Right forelimb (tissue), 1 donor: ENCODE measurements around the gene ADD2.
A peak's percentile ranks its signal among the peaks of the same experiment; 100 is the strongest.
"Not testable (repeated sequence)": the region's sequence is repeated elsewhere in the genome, so short reads cannot be mapped to it uniquely, and the experiment has no call there.

Experiments used
- DNase-seq: peaks from one replicate; pipeline ENCODE4 v3.0.0-alpha.2; 2018

ADD2 gene

GRCh38 chr2:70670202-70670601 is 97.8 kb downstream of the ADD2 start:
- no peak for DNase-seq

DNA sequence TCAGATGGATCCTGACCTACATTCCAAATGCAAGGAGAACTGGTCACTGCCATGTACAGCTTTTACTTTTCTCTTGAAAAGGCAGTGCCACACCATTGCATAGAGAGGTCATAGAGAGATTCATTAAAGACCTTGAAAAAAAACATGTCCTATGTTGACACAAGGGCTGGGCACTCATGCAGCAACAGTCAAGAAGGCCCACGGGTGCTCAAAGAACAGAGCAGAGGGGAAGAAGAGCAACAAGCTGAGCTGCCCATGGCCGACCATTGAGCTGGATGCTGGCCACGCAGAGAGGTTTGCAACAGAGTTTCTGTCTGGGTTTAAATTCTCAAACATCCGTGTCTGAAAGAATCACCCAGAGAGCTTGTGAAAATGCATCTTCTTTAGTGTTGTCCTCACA is 99.1 kb downstream of the ADD2 start:
- DNase-seq: no peak

DNA sequence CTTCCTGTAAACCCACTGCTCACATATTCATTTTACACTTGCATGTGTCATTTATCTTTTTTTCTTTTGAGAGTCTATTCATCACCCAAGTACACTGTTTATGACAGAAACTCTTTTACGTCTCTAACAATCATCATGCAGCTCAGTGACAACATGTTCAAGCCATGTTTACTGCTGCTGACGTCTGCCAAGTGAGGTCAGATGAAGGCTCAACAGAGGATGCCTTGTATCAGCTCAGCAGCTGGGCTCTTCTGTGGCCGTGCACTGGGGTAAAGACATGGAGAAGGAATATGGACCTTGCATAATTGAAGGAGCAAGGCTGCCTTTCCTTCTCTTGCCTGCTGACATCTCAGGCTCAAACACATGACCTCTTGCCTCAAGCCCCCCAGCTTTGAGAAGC is 99.6 kb downstream of the ADD2 start:
- no peak for DNase-seq

GRCh38 chr2:70664525-70664924 is 103.5 kb downstream of the ADD2 start:
- no peak for DNase-seq

DNA sequence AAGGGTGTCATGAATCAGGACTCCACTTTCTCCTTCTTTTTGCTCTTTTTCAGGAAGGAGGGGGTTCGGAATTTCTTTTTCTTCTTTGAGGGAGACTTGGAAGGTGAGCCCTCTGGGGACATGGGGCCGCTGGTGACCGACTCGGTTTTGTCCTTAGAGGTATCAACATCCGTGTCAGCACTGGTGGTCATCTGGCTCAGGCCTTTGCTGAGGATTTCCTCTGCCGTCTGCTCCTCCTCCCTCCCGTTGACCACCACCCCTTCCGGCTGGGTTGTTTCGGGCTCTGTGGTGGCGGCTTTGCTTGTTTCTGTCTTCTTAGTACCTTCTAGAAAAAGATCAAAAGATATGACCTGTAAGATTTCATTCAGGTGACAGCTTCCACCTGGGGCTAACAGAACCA is 104.6 kb downstream of the ADD2 start:
- no peak for DNase-seq

DNA sequence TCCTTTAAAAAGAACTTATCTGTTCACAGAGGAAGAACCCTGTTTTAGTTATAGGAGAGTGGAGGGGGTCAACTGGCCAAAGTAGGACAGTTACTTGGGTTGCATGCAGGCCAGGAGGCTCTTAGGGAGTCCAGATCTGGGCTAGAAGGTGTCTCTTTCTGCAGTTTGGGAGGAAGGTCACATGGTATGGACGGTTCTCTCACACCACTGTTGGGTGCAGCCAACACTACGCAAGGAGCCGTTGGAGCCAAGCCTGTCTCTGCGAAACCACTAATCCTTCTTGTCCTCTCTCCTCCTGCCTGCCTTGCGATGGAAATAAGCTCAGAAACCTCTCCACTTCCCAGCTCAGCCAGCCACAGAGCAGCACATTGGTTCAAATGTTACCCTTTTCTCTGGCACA is 108.4 kb downstream of the ADD2 start:
- DNase-seq: no peak

GRCh38 chr2:70658476-70658875 is 109.5 kb downstream of the ADD2 start:
- DNase-seq: no peak

- DNase-seq: no peak
Observed at GRCh38 chr2:70657246-70657645, 110.8 kb downstream of the ADD2 start.

DNA sequence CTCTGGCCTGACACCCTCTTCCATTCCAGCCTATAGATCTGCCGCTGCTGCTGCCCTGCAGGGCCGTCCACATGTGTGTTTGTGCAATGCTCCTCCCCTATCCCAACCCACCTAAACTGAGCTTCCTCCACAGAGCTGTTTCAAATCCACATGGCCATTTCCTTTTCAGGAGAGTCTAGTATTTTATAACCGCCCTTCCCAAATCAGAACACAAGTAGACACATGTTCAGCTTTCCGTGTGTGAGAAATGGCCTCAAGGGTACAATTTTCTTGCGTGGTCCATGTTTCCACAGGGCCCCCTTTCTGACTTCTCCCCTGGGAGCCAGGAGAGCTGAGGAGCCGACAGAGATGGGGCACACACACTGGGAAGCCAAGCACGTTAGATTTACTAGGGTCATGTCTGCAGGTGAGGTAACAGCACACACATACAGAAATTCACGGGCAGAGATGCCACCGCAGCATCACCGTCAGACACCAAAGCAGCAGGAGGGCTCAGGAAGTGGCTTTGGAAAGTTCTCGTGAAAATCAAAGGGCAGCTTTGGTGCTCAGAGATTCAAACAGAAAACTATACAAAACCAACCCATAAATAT is 111.5 kb downstream of the ADD2 start:
- DNase-seq: no peak

- no peak for DNase-seq
Observed at GRCh38 chr2:70655786-70656185, 112.2 kb downstream of the ADD2 start.

- DNase-seq: not testable (repeated sequence)
Observed at GRCh38 chr2:70655211-70655610, 112.8 kb downstream of the ADD2 start.

- DNase-seq: no peak
Observed at GRCh38 chr2:70651727-70652126, 116.3 kb downstream of the ADD2 start.

GRCh38 chr2:70651014-70651413 is 117.0 kb downstream of the ADD2 start:
- DNase-seq: no peak

DNA sequence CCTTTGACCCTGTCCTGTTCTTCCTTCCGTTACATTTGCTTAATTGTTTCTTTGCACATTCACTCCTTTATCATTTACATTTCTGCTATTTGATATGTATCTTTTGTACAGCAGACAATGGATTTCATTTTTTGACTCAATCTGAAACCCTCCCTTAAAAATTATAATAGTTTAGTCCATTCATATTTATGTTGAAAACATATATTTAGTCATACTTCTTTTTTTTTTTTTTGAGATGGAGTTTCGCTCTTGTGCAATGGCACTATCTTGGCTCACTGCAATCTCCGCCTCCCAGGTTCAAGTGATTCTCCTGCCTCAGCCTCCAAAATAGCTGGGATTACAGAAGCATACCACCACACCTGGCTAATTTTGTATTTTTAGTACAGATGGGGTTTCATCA is 119.0 kb downstream of the ADD2 start:
- DNase-seq: no peak

DNA sequence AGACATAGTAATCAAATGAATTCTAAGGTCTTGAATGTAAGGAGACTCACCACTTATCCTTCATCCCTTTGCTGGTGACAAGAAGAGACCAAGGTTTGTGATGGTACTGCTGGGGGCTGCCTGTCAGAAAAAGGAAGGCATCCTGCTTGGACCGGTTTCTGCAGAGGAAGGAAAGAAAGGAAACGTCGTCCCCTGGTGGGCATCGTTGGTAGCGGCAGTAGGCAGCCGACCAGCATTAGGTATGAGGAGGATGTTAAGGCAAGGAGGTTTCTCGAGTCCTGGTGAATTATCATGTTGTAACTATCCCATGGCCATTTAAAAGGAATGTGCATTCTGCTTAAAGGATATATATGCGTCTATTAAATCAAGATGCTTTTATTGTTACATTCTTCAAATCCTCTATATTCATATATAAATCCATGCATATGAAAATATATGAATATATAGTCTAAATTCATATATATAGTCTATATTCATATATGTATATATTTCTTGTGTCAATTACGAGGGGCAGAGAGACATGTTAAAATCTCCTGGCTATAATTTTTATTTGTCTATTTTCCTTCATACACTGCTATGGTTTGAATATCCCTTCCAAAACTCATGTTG is 120.0 kb downstream of the ADD2 start:
- peak; percentile 79 for DNase-seq

DNA sequence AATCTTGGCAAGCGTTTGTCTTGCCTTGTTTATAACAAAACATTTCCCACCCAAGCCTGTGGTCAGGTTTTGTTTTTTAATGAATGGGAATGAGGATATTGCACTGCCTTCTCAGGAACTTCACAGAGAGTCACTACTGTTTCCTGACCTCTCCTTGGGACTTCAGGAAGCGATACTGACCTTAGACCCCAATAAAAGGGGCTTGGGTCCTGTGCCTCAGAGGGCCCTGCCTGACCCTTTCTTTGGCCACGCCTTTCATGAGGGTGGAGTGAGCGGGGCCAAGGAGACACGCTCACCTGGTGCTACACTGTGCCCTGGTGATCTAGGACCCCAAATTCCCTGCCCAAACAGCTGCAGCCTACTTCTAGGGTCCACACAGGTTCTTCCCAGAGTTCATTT is 121.6 kb downstream of the ADD2 start:
- DNase-seq: no peak

- no peak for DNase-seq
Observed at GRCh38 chr2:70645733-70646419, 122.1 kb downstream of the ADD2 start.

DNA sequence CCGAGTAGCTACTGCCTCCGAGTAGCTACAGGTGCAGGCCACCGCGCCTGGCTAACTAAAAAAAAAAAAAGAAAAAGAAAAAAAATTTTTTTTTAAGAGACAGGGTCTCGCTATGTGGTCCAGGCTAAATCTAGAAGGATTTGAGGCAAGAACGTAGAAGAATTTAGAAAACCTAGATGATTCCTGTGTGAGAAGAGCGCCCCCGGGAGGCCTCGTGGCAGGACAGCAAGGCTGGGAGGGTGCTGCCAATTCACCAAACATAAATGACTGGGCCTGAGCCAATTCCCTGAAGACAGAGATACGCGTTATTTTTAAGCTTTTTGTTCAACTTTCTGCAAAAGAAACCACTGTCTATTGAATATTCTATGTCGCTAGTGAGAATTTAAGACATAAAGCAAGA is 124.3 kb downstream of the ADD2 start:
- DNase-seq: no peak

DNA sequence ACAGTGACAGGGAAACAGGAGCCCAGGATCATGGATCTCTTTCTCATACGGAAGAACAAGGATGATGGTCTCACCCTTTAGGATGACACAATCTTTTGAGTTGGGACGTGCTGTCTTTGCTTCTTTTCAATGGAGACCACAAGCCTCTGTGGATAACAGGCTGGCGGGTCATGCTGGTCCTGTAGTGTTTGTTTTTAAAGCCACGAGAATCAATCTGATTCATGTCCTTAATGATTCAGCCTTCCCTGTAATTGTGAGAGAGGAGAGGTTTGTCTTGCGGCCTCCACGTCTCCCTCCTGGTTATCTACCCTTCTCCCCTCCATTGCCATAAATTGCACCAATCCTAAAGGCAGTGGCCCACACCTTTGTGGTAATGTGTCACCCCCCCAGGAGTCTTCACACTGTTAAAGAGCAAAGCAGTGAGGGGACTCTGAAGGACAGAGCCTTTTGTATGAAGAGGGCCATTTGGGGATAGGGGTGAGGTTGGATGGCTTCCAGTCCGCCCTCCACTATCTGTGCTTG is 126.7 kb downstream of the ADD2 start:
- DNase-seq: no peak

- no peak for DNase-seq
Observed at GRCh38 chr2:70639841-70640436, 128.1 kb downstream of the ADD2 start.

DNA sequence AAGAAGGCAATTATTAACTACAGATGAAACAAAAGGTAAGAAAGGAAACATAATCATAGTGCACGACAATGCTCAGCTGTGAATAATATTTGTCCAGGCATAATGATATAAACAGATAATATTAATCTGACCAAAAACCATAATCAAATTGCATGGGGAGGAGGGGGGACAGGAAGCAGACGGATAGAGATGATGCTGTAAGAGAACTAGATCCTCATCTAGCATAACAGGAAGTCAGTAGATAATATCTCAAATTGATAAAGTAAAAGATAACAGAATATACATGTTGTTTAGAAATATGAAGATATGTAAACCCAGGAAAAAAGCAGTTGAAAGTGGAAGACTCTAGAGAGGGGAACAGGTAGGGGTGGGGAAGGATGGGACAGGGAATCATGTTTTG is 129.4 kb downstream of the ADD2 start:
- DNase-seq: no peak

GRCh38 chr2:70633508-70633907 is 134.5 kb downstream of the ADD2 start:
- no peak for DNase-seq

GRCh38 chr2:70632966-70633365 is 135.0 kb downstream of the ADD2 start:
- DNase-seq: no peak

DNA sequence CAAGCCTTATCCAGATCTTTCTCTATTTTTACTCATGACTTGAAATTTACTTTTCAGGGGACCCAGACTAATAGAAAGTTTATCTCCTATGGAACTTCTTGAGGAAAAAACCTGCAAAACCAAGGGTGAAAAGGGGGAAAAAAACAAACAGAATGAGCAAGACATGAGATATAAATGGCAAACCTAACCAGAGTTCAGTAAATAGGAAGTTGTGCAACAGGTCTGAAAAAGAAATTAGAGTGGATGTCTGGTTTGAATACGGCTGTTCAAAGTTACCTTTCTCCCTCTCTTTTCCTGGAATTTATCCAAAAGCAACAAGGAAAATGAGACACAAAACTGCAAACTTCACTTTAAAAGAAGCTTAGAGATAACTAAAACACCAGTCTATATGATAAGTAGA is 135.6 kb downstream of the ADD2 start:
- no peak for DNase-seq
